ENCODE measurements around the gene SGCA.

GRCh38 chr17:50175035-50175807, 9.4 kb downstream of the SGCA start:
- TF ChIP-seq EZH2 (IDR thresholded peaks at IDR 0.05; ENCODE audit: borderline replicate concordance, low read length) (no peak), CTCF (IDR thresholded peaks at IDR 0.05; ENCODE audit: low read length) (no peak)
